GF-D8 (cell line): ENCODE data around the gene ILF3.
"Not testable (repeated sequence)": the region's sequence is repeated elsewhere in the genome, so short reads cannot be mapped to it uniquely, and the experiment has no call there.

Experiments used
- DNase-seq: peaks from one replicate; lab custom pipeline; 2025; lab: John Stamatoyannopoulos, UW

The ILF3 gene

DNA sequence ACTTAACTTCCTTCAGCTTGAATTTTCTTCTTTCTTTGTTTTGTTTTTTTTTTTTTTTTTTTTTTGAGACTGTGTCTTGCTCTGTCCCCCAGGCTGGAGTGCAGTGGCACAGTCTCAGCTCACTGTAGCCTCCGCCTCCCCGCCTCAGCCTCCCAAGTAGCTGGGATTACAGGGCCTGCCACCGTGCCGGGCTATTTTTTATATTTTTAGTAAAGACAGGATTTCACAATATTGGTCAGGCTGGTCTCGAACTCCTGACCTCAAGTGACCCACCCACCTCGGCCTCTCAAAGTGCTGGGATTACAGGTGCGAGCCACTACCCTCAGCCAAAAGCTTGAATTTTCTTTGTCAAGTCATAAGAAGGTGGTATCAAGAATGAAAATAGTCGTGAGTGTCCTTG is 21.1 kb downstream of the ILF3 start:
- not testable (repeated sequence) for DNase-seq

DNA sequence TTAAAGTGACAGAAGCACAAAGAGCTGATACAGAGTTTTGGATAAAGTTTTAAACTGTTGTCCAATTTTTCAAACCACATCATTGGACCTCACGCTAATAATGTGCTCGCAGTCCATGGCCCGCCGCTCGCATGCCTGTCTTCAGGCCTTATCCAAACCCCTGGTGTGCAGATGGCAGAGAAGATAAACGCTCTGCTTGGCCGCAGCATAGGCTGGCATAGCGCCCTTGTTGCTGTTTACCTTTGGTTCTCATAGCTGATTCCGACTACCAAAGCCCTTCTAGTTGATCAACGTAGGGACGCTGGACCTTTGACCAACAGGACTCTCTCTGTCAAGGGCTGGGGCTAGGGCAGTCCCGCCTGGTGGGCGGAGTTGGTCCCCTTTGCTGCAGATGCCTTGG is 23.6 kb downstream of the ILF3 start:
- DNase-seq: no peak

DNA sequence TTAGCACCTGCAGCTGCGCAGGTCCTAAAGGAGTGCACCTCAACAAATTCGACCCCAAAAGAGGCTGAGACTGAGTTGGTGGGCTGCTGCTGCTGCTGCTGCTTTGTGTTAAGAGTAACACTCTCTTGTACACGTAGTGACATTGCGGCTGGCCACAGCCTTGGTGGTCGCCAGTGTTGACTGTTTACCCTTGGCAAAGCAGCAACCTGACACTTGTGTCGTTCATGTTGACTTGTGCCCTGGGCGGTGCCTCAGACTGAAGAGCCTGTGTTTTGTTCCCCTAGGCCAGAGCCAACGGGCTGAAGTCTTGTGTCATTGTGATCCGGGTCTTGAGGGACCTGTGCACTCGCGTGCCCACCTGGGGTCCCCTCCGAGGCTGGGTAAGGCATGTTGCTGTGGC is 24.7 kb downstream of the ILF3 start:
- DNase-seq: no peak

DNA sequence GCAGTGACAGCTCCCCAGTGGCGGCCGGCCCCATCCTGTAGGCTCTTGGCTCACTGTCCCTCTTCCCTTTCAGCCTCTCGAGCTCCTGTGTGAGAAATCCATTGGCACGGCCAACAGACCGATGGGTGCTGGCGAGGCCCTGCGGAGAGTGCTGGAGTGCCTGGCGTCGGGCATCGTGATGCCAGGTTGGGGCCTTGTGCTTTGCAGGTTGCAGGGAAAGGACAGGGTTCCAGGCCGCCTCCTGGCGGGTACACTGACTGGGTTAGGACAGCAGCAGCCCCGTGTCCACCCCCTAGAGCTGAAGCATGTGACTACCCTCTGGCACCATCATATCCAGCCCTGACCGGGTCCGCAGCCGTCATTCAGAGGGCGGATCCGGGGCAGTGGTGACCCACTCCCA is 25.6 kb downstream of the ILF3 start:
- DNase-seq: no peak

DNA sequence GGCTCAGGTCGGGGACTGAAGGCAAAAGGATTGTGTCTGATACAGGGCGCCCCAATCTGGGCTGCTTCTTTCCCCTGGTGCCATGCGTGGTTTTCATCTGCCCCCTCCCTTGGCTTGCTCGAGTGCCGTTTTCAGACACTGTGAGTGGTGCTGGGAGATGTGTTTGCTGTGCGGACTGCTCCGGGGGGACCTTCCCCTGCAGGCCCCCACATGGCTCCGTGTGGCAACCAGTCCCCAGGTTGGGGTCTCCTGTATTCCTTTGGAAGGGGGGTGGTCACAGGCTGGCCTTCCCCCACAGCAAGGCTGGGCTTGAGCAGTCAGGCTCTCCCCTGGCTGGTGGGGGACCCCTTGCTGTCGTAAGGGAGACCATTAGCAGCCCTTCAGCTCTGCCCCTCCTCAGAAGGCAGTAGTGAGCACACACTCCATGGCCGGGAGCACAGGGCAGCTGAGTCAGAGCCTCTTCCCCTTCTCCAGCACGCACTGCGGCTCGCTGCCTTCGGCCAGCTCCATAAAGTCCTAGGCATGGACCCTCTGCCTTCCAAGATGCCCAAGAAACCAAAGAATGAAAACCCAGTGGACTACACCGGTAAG is 26.5 kb downstream of the ILF3 start:
- no peak for DNase-seq

DNA sequence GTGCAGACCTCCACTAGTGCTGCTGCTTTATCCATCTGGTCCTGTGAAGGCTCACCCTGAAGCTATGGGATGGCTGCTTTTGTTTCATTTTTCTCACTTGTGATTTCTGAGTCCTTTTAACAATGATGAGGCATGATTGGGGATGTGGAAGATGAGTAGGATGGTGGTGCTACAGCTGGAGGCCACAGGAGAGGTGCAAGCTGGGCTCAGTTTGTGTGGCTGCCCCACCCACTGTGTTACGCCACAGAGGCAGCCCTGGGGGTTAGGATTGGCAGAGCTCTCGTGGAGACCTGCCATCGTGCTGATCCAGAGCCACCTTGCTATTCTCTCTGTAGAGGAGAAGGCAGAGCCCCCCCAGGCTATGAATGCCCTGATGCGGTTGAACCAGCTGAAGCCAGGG is 27.5 kb downstream of the ILF3 start:
- no peak for DNase-seq

DNA sequence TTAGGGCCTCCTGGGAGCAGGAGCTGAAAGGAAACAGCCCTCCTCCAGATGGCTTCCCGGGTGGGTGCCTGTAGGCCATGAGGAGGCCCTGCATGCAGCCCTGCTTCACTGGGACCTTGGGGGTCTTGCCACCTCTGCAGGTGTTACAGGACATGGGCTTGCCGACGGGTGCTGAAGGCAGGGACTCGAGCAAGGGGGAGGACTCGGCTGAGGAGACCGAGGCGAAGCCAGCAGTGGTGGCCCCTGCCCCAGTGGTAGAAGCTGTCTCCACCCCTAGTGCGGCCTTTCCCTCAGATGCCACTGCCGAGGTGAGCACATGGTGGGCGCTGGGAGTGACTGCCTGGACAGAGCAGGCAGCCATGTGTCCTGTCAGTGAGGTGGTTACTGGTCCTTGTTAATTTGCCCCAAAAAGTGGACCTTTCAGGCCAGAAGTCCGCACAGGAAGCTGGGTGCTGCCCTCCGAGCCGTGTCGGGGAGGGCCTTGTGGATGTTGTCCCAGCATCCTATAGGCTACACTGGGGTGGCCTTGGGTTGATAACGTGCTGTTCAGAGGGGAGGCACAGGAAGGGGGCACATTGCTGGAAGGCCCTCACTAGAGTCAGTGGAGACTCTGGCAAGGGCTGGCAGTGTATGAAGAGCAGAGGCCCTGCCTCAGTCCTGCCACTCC is 28.4 kb downstream of the ILF3 start:
- DNase-seq: no peak

DNA sequence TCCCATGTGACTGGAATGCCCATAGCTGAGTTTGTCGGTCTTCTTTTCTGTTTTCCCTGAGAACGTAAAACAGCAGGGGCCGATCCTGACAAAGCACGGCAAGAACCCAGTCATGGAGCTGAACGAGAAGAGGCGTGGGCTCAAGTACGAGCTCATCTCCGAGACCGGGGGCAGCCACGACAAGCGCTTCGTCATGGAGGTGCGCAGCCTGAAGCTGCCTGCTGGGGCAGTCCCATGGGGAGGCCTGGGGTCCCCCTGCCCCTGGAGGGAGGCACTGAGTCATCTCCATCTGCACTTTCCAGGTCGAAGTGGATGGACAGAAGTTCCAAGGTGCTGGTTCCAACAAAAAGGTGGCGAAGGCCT is 28.9 kb downstream of the ILF3 start:
- DNase-seq: no peak

DNA sequence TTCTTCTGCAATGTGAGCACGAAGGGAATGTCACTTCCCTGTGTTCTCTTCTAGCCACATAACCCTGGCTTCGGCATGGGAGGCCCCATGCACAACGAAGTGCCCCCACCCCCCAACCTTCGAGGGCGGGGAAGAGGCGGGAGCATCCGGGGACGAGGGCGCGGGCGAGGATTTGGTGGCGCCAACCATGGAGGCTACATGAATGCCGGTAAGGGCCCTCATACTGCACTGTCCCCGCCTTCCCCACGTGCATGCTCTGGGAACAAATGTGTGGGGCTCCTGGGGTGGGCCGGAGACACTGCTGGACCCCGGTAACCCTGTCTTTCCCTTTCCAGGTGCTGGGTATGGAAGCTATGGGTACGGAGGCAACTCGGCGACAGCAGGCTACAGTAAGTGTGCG is 29.4 kb downstream of the ILF3 start:
- DNase-seq: no peak

DNA sequence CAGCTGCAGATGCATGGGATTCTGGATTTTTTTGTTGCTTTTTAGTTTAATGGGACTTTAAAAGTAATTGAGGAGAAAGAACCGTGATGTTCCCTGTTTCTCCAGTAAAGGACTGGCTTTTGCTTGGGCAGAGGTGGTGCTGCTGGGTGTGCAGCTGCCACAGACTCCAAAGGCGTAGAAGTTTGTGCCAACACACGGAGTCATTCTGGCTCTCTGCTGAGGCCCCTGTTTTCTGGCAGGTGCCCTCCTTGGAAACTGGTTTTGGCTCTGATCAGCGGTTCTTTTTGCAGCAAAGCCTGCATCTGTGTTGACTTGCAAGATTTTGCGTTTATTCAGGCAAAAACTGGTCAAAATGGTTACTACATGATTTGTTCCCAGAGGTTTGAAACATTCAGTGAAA is 31.1 kb downstream of the ILF3 start:
- no peak for DNase-seq

DNA sequence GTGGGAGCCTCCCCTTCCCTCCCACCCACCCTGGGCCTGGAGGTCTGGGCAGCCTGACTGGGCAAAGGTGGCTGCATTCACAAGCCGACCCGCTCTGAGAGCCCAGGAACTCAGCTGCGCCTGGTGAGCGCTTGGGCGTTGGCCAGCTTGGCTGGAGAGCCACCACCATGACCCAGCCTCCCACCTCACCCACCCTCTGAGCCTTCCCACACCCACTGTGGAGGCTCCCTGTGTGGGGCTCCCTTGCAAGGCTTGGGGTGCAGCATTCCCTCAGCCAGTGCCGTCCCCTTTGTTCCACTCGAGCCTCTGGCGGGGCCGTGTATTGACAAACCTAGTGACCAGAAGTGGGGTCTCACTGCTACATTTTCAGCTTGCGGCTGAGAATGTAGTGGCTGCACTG is 32.0 kb downstream of the ILF3 start:
- DNase-seq: no peak

DNA sequence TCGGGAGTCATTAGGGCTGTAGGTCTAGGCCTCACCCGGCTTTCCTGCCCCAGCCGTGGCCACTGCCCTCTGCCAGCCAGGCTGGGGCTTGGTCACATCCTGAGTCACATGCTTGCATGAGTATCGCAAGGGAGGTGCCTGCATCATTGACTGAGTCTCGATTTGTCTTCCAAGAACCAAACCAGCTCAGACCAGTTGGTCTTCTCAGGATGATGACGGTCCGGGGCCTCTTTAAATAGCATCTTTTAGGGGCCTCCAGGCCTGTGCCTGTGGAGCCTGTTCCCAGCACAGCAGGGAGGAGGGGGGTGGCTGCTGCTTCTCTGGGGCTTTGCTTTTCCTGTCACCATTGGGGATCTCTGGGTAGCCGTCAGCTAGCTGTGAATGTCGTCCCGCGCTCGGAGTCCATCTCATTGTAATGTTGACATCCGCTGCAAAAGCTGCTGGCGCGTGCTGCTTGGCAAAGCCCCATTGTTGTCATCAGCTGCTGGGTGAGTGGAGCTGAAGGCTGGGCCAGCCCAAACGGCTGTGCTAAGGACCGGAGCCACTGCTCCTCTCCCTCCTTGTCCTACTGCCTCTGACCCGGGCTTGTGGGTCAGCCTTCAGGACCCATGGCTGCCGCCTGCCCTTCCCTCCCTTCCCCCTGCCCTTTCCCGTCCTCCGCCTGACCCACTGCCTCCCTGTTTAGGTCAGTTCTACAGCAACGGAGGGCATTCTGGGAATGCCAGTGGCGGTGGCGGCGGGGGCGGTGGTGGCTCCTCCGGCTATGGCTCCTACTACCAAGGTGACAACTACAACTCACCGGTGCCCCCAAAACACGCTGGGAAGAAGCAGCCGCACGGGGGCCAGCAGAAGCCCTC is 32.7 kb downstream of the ILF3 start:
- no peak for DNase-seq

DNA sequence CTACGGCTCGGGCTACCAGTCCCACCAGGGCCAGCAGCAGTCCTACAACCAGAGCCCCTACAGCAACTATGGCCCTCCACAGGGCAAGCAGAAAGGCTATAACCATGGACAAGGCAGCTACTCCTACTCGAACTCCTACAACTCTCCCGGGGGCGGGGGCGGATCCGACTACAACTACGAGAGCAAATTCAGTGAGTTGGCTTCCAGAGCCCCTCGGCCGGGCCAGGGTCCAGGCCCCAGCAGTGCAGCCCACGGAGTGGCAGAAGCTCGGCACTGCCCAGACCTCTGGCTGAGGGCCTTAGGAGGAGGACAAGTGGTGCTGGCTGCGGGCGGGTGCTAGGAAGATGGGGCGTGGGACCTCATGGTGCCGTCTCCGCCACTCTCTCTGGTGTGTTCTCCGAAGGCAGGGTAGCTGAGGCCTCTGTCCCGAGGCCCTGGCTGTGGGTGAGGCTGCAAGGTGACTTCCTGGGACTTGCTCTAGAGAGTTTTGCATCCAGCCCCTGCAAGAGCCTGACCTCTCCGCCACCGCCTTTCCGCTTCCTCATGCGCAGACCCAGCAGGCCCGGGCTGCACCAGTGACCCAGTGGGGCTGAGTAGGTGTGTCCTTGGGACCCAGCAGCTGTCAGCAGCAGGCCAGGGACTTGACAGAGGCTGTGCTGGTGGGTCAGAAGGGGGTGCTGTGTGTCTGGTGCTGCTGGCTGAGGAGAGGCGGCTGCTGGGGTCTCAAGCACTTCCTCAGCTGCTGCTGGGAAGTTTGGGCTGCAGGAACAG is 33.6 kb downstream of the ILF3 start:
- no peak for DNase-seq

DNA sequence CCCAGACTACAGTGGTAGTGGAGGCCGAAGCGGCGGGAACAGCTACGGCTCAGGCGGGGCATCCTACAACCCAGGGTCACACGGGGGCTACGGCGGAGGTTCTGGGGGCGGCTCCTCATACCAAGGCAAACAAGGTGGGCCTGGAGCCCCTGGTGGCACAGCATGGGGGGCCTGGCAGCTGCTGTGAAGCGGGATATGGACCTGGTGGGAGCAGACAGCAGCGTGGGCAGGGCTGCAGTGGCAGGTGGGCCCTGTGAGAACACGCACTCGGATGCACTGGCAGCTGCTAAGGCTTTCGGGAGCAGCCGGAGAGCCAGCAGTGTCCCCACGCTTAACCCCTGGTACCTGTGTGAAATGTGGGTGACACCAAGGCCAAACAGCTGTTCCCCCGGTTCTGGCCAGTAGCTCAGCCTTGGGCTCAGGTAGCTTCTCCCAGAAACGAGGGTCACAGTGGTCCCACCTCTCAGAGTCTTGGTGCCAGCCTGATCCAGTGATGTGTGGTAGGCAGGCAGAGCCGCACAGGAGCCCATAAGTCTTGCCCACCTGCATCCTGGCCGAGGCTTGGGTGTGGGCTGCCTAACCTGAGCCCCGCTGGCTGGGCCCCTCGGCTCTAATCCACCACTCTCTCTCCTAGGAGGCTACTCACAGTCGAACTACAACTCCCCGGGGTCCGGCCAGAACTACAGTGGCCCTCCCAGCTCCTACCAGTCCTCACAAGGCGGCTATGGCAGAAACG is 34.6 kb downstream of the ILF3 start:
- DNase-seq: no peak

DNA sequence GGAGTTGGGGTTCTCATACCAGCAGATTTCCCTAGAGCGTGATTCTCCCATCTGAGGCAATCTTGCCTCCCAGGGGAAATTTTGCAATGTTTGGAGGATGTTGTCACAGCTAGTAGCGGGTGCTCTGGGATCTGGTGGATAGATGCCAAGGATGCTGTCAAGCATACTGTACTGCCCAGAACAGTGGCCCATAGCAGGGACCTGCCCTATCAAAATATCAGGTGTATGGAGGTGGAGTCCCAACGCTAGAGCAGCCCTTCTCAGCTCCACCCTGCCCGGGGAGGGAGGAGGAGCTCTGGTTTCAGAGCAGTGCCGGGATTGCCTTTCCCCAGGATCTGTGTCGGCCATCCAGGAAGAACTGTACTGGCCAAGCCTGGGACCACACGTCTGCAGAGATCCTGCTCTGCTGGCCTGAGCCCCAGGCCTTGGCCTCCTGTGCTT is 36.2 kb downstream of the ILF3 start:
- no peak for DNase-seq

DNA sequence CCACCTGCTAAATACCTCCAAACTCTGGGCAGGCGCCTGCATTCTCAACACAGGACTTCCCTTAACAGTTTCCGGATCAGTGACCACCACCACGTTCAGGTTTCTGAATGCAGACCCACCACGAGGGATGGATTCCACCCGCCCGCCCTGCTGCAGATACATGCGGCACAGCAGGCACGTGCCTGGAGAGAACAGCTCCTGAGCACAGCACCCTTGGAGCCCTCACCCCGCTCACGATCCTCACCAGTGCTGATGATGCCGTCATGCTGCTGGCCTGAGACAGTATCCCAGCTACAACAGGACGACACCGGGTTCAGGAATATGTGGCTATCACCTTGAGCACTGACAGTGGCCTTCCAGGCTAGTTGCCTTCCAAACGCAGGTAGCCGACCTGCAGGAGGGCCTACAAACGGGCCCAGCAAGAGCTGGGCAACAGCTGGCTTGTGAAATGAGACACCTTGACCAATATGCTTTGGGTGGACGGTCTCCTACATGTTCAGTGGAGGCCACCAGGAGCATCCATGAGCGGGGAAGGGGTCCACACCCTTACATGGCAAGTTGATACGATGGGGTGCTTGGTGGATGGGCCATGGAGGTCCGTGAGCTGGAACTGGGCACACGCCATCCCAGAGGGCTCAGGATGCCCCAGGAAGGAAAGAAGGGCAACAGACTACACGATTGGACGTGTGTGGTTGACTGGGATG is 37.2 kb downstream of the ILF3 start:
- no peak for DNase-seq

DNA sequence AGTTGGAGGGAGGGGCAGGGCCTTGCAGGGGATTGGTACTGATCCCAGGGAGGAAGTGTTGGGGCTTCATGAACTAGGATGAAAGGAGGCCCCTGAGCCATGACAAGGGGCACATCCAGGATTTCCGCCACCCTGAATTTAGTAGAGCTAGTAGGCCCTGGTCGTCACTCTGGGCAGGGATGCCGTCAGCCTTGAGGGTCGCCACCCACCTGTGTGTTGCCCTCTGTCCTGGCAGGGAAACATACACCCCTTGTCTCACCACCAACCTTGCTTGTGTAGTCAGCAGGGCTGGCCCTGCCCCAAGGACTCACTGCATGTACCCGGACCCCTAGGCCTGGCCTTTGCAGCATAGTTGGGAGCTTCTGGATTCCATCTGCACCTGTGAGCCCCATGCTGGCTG is 37.7 kb downstream of the ILF3 start:
- no peak for DNase-seq

DNA sequence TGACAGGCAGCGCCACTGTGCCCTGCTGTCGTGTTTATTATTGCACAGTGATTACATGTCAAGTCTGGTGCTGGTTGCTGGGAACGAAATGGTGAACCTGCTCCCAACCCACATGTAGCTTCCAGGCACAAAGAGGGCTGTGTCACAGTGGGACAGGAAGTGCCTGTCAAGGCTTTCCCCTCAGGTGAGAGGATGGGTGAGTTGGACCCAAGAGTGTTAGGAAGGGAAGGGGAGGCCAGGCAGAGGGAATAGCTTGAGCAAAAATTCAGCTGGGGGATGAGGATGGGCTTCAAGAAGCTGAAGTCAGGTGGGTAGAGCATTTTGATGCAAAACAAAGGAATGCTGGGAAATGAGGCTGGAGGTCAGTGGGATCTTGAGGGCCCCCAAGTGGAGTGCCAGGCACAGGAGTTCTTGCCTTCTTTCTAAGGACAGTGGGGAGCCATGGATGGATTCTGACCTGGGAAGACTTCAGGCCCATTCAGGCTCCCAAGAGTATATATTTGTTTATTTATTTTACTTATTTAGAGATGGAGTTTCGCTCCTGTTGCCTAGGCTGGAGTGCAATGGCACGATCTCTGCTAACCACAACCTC is 38.6 kb downstream of the ILF3 start:
- DNase-seq: no peak

DNA sequence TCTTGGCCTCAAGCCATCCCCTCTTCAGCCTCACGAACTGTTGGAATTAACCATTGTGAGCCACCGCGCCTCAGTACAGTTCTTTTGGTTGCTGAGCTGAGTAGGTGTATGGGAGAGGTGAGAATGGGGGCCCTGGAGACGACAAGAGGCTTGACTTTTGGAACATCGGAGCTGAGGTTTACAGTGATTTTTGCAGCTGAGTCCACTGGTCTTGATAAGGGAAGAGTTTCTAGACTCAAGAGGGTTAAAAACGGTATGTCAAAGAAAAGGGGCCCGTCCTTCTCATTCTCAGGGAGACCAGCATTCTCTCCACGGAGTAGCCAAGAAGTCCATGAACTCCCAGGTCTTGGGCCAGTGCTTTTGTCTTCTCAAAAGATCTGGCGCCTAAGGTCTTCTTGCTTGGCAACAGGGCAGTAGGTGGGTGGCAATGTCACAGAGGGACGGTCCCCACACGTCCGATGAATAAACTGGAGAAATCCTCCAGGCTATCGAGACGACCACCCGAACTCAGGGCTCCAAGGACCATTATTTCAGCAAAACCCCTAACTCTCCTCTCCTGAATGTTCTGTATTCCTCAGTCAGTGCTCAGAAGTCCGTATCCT is 40.7 kb downstream of the ILF3 start:
- no peak for DNase-seq
